ENCODE data around the gene THADA.
"Not testable (repeated sequence)": the region's sequence is repeated elsewhere in the genome, so short reads cannot be mapped to it uniquely, and the experiment has no call there.

Gene THADA

DNA sequence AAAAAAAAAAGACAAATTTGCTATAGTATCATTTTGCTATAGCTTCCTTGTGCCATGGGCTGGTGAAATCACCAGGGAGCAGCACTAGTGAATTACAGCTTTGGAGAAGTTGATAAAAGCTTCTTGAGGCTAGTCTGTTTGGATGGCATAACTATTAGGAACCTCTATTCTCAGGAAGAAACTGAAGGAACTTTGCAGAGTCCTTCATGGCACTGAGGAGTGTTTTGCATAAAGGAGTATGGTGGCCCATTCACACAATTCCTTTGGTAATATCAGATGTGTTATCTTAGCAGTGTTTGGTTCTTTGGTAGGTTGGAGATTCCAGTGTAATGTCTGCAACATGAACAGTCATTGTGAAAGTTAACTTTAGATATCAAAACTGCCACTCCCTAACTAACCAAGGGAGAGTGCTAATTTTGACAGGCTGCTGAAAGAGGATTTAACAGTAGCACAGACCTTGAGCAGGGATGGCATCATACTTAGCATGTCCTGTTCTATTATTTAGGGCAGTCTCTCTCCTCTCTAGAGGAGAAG lies 292.8 kb downstream of the THADA start:
- no peak for DNase-seq (ENCODE audit: low spot score)

DNA sequence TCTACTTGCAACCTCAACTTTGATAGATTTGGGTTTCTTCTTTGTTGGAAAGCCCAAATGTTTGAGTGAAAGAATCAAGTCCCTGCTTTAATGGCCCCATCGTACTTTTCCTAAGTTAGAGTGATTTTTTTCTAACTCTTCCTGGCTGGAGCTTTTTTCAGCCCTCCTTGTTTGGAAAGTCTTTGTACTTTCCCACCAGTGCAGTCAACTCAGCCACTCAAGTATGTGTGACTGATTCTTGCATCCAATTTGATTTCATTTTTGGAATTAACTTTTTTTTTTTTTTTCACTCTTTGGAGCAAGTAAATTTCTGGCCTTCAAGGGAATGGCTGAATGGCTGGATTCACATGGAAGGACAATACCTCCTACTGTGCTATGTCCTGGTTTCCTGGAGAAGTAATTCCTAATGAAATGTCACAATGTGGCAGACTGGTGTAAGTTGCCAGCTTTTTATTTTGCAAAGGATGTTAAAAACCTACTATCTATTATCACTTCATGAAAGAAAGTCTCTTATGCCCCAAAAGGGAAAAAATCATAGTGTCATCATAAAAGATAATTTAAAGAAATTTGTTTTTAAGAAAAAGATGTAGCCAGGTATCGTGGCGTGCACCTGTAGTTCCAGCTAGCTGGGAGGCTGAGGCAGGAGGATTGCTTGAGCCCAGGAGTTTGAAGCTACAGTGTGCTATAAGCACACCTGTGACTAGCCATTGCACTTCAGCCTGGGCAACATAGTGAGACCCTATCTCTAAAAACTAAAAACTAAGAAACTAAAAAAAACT lies 293.5 kb downstream of the THADA start:
- no peak for DNase-seq (ENCODE audit: low spot score)

DNA sequence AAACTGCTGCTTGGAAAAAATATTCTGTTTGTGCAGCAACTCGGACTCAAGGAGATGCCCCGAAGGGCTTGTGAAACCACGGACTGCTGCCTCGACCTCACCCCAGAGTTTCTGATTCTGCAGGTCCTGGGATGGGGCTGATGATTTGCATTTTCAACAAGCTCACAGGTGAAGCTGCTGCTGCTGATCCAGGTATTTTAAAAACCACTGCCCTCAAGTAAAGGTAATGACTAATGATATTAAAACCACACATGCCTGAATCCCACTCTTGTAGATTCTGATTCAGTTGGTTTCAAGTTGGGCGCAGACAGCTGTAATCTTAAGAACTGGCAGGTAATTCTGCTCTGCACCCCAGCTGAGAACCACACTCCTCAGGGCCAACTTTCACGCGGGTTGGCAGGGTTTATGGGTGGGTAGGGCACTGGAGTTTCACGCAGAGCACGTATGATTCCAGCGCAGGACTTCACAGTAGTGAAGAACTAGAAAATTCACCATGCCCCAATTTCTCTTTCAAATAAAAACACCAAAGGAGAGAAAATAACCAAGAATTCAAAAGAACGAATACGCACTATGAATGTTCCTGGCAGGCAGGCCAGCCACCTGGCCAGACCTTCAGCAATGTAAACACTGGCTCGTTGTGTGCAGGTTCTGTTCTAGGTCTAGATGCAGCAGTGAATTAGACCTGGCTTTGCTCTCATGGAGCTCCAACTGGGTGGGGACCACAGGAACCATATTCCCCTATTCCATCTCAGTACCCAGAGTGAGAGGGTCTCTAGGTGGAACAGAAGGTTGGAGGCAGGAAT lies 294.9 kb downstream of the THADA start:
- DNase-seq (ENCODE audit: low spot score), result no peak

DNA sequence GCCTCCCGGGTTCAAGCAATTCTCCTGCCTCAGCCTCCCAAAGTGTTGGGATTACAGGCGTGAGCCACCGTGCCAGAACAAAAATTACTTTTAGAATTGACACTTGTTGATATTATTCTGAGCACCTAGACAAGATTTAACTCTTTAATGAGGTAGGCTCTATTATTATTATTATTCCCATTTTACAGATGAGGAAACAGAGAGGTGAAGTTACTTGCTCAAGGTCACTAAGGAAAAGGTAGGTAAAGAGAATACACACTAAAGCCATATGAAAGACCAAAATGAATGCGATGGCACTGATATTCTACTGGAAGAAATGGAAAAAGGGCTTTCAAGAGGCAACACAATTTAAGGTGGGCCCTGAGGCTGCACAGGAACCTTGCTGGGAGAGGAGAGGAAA lies 295.6 kb downstream of the THADA start:
- DNase-seq (ENCODE audit: low spot score), result no peak

DNA sequence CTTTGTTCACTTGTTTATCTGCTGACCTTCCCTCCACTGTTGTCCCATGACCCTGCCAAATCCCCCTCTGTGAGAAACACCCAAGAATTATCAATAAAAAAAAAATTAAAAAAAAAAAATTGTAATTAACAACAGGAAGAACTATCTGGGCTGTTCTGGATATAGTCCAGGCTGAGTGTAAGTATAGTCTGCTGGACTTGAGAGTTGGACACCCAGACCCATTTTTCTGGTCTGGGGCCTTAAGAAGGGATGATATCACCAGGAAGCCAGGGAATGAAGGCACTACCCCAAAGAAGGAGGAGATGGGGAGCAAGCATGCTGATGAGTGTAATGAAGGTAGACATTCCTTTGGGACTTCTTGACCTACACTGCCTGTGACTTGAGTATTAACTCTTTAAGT lies 297.3 kb downstream of the THADA start:
- no peak for DNase-seq (ENCODE audit: low spot score)

DNA sequence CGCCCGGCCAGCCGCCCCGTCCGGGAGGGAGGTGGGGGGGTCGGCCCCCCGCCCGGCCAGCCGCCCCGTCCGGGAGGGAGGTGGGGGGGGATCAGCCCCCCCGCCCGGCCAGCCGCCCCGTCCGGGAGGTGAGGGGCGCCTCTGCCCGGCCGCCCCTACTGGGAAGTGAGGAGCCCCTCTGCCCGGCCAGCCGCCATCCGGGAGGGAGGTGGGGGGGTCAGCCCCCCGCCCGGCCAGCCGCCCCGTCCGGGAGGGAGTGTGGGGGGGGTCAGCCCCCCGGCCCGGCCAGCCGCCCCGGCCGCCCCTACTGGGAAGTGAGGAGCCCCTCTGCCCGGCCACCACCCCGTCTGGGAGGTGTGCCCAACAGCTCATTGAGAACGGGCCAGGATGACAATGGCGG lies 298.1 kb downstream of the THADA start:
- not testable (repeated sequence) for DNase-seq (ENCODE audit: low spot score)

DNA sequence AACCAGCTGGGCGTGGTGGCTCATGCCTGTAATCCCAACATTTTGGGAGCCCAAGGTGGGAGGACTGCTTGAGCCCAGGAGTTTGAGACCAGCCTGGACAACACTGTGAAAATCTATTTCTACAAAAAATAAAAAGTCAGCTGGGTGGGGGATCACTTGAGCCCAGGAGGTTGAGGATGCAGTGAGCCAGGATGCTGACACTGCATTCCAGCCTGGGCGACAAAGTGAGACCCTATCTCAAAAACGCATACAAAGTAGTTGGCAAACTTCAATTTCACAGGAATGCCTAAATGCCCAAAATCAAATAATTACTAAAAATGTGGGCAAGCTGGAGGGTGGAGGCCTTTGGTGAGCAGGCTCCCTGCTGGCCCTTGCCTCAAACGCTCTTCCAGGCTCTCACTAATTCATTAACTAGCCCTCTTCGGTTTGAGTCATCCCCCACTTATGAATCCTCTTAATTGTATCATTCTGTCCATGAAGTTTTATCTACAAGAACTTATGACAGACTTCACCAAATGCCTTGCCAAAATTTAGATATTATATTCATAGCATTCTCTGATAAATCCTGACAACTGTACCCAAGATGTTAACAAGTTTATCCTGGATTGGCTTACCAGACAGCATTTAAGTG lies 300.8 kb downstream of the THADA start:
- no peak for DNase-seq (ENCODE audit: low spot score)

DNA sequence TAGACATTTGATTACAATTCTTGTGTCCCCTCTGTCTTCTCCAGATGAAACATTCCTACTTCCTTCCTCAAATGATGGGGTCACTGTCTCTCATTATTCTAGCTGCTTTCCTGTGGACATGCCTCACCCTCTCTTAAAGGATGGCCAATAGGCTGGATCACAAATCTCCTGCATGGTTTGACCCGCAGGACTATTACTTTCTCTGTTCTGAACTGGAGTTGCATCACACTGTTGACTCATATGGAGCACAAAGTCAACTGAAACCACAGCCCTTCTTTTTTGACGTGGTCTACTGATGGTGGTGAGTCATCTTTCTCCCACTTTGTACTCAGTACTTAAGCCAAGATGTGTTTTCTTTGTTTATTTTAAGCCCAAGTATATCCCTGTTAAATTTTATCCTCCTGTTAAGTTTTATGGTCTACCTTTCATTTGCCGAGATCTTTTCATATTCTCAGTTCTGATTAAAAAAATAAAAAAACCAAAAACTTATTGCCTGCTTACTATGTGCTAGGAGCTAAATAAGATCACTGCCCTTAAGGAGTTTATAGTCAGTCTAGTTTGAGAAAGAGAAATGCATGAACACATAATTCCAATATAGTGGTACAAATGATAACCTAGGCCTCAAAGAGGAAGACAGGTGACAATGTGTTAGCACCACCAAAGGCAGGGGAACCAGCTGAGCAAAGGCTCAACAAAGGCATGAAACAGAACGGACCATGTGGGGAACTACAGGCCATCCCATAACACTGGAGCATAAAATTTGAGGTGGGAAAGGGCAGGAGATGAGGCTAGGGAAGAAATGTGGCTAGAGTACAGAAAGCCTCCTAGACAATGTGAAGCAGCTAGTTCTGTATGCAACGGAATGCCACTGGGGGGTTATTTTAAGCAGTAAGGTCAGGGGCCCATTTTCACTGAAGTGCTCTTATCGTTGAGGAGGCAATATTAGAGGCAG lies 301.8 kb downstream of the THADA start:
- DNase-seq (ENCODE audit: low spot score), result no peak

DNA sequence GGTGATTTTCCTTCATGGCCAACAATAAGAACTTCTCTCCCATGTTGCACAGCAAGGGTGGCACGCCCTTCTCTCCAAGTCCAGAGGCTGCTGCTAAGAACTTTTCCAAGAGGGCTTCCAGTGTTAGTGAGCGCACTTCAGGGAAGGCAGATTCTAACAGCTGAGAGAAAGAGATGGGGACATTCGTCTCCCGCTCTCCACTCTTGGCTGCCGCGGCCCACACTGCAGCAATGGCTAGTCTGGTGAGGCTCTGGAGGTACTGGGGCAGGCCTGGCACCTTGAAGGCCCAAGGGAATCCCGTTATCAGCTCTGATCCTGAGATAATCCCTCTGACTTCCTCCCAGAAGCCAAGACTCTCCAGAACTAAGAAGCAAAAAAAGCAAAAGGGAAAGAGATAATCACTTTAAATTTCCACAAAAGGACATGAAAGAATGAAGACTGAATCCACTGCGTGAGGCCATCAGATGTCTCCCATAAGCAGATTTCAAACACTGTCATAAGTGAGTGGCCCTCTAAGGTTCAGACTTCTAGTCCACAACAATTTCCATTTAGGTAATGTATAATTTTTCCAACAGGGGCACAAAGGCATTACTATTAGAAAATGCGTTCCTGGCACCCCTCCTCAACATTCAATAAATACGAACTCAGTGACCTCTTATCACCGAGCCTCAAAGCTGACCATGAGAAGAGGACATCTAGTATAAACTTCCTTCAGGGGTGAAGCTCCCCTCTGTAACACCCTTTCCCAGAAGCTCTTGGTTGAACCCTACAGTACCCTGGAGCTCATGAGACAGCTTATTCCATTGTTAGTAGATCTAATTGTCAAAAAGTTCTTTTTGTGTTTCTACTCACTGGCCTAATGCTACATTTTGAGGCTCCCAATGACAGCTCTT lies 302.7 kb downstream of the THADA start:
- DNase-seq (ENCODE audit: low spot score), result no peak

DNA sequence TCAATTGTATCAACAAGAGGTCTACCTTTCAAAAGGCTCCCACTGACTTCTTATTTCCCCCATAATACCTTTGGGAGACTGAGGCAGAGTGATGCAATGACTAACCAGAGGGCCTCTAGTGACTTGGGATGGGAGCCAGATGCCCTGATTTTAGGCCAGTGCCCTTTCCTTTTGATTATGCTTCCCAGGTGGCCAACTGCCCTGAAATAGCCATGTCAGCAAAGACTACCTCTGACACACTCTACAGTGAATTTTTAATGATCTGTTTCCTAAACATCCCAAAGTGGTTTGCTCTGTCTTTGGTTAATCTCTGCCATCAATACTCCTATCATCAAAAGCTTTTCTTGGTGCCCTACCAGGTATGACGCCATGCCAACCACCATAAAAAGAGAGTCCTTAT lies 303.5 kb downstream of the THADA start:
- DNase-seq (ENCODE audit: low spot score), result no peak

DNA sequence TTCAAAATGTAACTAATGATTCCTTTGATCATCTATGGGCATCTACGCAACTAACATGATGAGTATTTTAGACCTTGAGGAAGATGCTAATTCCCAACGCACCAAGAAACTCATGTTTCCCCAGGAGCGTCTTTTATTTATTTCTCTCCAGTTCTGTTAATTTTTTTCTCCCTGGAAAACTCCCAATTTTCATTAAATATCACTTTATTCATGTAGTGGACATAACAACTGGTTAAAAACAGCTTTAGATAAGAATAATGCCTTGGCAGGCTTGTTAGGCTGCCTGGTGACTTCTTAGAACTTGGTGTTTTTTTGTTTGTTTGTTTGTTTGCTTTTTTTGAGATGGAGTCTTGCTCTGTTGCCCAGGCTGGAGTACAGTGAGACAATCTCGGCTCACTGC lies 306.5 kb downstream of the THADA start:
- DNase-seq (ENCODE audit: low spot score), result no peak

DNA sequence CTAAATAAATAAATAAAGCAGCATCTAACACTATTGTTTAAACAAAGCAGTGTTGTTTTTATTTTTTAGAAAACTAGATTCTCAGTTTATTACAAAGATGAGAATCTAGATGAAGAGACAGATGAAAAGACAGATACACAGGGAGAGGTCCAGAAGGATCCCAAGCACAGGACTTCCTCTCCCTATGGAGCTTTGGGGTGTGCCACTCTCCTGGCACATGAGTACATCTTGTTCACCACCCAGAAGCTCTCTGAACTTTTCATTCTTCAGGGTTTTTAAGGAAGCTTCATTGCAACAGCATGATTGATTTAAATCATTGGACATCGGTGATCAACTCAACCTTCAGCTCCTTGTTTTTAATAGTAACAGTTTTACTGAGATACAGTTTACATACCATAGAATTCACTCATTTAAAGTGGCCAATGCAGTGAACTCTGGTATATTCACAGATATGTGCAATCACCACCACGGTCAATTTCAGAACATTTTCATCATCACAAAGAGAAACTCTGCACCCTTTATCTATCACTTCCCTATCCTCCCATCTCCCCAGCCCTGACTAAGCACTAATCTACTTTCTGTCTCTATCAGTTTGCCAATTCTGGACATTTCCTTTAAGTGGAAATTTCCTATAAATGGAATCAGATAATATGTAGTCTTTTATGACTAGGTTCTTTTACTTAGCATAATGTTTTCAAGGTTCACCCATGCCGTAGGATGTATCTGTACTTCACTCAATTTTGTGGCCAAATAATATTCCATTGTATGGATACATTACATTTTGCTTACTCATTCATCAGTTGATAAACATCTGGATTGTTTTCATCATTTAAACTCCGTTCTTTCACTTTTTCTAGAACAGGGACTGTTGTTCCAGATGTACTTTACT lies 307.2 kb downstream of the THADA start:
- no peak for DNase-seq (ENCODE audit: low spot score)

DNA sequence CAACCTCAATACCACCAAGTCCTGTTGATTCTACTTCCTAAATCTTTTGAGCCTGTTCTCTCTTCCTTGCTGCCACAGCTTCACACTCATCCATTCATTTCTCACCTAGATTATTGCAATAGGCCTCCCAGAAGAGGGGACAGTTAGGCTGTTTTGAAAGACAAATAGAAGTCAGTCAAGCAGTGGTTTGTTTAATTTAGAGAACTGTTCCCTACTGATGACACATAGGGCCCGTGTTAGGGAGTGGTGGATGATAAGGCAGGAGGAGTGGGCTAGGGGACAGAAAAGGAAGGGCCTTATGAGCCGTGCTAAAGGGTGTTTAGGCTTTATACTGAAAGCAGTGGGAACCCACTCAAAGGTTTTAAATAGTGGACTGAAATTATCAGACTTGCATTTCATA lies 309.9 kb downstream of the THADA start:
- DNase-seq (ENCODE audit: low spot score), result no peak

DNA sequence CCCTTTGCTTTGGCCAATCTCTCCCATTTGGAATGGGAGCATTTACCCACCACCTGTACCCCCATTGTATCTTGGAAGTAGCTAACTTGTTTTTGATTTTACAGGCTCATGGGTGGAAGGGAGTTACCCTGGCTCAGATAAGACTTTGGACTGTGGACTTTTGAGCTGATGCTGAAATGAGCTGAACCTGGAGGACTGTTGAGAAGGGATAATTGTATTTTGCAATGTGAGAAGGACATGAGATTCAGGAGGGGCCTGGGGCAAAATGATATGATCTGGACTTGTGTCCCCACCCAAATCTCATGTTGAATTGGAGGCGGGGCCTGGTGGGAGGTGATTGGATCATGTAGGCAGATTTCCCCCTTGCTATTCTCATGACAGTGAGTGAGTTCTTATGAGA lies 310.9 kb downstream of the THADA start:
- no peak for DNase-seq (ENCODE audit: low spot score)

DNA sequence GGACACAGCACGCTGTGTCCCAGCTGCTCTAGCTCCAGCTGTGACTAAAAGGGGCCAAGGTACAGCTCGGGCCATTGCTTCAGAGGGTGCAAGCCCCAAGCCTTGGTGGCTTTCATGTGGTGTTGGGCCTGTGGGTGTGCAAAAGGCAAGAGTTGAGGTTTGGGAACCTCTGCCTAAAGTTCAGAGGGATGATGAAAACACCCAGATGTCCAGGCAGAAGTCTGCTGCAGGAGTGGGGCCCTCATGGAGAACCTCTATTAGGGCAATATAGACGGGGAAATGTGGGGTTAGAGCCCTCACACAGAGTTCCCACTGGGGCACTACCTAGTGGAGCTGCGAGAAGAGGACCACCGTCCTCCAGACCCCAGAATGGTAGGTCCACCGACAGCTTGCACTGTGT lies 311.5 kb downstream of the THADA start:
- not testable (repeated sequence) for DNase-seq (ENCODE audit: low spot score)

DNA sequence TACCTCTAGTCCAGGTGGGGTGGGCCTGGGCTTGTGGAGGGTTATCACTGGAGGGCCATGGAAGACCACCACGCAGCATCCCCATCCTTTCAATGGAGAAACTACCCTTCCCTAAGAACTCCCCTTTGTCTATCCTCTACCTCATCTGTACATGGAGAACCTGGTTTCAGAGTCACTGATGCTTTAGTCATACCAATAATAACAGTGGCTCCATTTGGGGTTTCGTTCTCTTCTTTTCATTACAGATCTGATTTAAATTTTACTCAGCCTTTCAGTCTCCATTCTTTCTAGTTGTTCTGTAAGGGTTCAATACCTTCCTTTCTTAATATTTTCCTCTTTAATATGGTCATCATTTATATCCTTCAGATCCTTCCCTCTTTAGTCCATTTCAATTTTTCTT lies 314.8 kb downstream of the THADA start:
- DNase-seq (ENCODE audit: low spot score), result no peak

DNA sequence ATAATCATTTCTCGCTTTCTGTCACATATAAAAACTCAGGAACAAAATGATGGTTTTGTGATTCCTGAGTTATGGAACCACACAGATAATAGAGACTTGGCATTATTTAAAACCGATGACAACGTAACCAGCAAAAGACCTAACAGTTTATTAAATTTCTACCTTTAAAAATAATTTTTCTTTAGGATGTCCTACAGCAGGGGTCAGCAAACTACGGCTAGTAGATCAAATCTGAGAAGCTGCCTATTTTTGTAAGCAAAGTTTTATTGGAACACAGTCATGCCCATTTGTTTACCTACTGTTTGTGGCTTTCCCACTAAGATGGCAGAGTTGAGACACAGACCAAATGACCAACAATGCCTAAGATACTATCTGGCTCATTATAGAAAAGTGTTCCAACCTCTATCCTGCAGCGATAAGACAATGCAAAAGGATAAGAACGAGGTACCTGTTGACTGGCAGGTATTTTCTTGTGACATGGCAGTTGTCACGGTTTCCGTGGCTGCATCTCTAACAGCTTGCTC lies 316.5 kb downstream of the THADA start:
- DNase-seq (ENCODE audit: low spot score), result no peak

DNA sequence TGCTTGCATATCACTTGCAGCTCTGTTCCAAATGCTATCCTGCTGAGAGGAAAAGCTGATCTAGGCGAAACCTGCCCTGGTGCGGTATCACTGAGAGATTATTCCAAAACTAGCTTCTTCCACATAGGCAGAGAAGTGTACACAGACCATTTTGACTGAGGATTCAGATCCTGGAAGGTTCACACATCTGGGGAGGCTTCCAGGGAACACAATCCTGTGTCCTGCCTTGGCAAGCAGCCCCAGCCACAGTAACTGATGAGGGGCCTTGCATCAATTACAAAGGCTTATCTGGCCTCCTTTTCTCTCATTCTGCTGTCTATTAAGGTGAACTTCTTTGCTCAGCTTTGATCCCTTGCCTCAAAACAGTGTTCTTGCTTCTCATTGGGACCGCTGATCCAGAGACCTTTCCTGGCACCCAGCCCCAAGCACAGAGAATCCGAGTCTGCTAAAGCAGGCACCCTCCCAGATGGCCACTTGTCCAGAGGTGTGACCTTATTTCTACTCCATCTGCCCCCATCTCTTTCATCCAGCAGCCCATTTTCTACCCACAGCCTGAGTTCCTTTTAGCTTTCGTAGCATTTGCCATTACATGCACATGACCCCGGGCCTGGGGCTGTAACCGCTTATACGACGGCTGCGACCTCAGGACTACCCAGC lies 317.1 kb downstream of the THADA start:
- DNase-seq (ENCODE audit: low spot score), result no peak

DNA sequence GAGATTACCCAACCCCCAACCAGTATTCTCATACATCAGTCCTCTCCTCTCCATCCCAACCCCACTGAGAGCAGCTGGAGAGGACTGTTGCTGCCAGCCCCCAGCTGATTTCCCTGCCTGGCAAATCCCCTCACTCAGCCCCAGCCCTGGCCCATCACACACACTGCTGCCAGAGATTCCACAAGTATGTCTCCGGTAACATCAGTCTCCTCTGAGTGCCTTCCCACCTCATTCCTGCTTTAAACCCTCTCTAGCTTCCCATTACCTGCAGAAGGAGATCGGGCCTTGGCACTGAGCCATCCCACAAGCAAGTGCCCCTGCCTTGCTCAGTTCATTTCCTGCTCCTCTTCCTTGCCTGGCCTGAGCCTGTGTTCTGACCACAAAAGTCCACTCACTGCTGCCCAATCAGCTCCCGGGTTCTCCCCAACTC lies 318.9 kb downstream of the THADA start:
- DNase-seq (ENCODE audit: low spot score), result no peak

Measured in hematopoietic multipotent progenitor cell treated with erythropoietin and hydrocortisone succinate and interleukin-3 and kit ligand, for 15 days (in vitro differentiated cells).